HCT116 (cell line): ENCODE measurements around the gene SETD5. TPM values are rescaled to one million over a fixed set of nuclear protein-coding genes. Genes with fewer than 3 reads are reported as not detected.

Source experiments
- ATAC-seq: fragments of 200-7000 bp; cut with Tn5 transposase; 2 replicates; pipeline ENCODE4 v1.9.1; 2020; ENCODE audit warnings: mild to moderate bottlenecking, moderate library complexity
- BruUV-seq: library from RNA; stranded (reverse); fragments of 400-500 nt; replicated peaks from 2 replicates; lab custom pipeline; 2021; lab: Mats Ljungman, UMichigan
- CTCF ChIA-PET: fragments of 300-600 bp; sonication (Branson Sonifier 250); formaldehyde crosslinking; loops from one replicate; lab custom pipeline; 2021; ENCODE audit warnings: antibody characterized with exemption; lab: Charles Lee
- POLR2A ChIA-PET: fragments of 300-600, 350-600 bp; sonication (Branson Sonifier 250); formaldehyde crosslinking; loops from one replicate; lab custom pipeline; 2021; ENCODE audit warnings: antibody characterized with exemption; lab: Charles Lee
- RAD21 ChIA-PET, 2 experiments: fragments of 300-600 bp; sonication (Branson Sonifier 250); formaldehyde crosslinking; loops; one replicate each; lab custom pipeline; 2023; ENCODE audit warnings: low total read pairs in 2 of 2; ENCODE audit not compliant: uncharacterized antibody in 2 of 2, unreplicated experiment in 2 of 2, low non-redundant PET in 1 of 2; lab: Charles Lee
- DNase-seq: peaks from one replicate; pipeline ENCODE4 v3.0.0-alpha.2; 2010; ENCODE audit warnings: low read depth, low spot score
- H2AFZ ChIP-seq: fragments of 200-600 bp; shearing (Covaris generic), sonication (generic); 2 replicates; pipeline ENCODE4 v1.6.1; 2017; ENCODE audit warnings: low read depth, mixed run types, mixed read lengths, antibody characterized with exemption, low read length; ENCODE audit not compliant: poor library complexity, severe bottlenecking
- H3K27ac ChIP-seq: 2 replicates; pipeline ENCODE4 v1.5.1; 2012; ENCODE audit warnings: low read depth, low read length
- H3K27me3 ChIP-seq: fragments of 200-600 bp; sonication (generic); 2 replicates; pipeline ENCODE4 v1.6.1; 2016; ENCODE audit warnings: mixed run types, low read length, mixed read lengths; ENCODE audit not compliant: insufficient read depth
- H3K36me3 ChIP-seq, 2 experiments: fragments of 200-500 bp in 1 of 2; fragments of 200-600 bp in 1 of 2; sonication (Bioruptor generic) in 1 of 2; sonication (generic) in 1 of 2; 2 replicates each; pipeline versions ENCODE4 v1.5.1 to v1.6.1; 2014 to 2016; ENCODE audit warnings: low read length in 2 of 2, inconsistent platforms in 1 of 2, mixed read lengths in 1 of 2, mixed run types in 1 of 2; ENCODE audit not compliant: insufficient read depth in 2 of 2, control insufficient read depth in 1 of 2
- H3K4me1 ChIP-seq, 2 experiments: fragments of 200-600 bp in 1 of 2; sonication (generic) in 1 of 2; 2 replicates each; pipeline versions ENCODE4 v1.5.1 to v1.6.1; 2012 to 2017; ENCODE audit warnings: low read length in 2 of 2, inconsistent platforms in 1 of 2, mild to moderate bottlenecking in 1 of 2, mixed read lengths in 1 of 2, mixed run types in 1 of 2, moderate library complexity in 1 of 2; ENCODE audit not compliant: insufficient read depth in 2 of 2, control insufficient read depth in 1 of 2
- H3K4me2 ChIP-seq: fragments of 200-600 bp; sonication (generic); 2 replicates; pipeline ENCODE4 v1.6.1; 2017; ENCODE audit warnings: mixed run types, low read length, mixed read lengths
- H3K4me3 ChIP-seq, 2 experiments: fragments of 200-600 bp in 1 of 2; sonication (generic) in 1 of 2; replicated peaks in 1 of 2; 2 replicates each; pipeline ENCODE4 v1.5.1; 2011 to 2016; ENCODE audit warnings: low read length in 2 of 2, control low read depth in 1 of 2, low read depth in 1 of 2, mild to moderate bottlenecking in 1 of 2, mixed read lengths in 1 of 2, mixed run types in 1 of 2
- H3K79me2 ChIP-seq: fragments of 200-600 bp; sonication (generic); 2 replicates; pipeline ENCODE4 v1.6.1; 2017; ENCODE audit warnings: mild to moderate bottlenecking, mixed run types, low read length, moderate library complexity, mixed read lengths; ENCODE audit not compliant: insufficient read depth
- H3K9ac ChIP-seq: fragments of 200-600 bp; sonication (generic); 2 replicates; pipeline ENCODE4 v1.6.1; 2016; ENCODE audit warnings: low read length, mixed read lengths
- H3K9me2 ChIP-seq: fragments of 200-600 bp; sonication (generic), shearing (Covaris generic); 2 replicates; pipeline ENCODE4 v1.6.1; 2017; ENCODE audit warnings: mixed run types, mild to moderate bottlenecking, moderate library complexity; ENCODE audit not compliant: insufficient read depth
- H3K9me3 ChIP-seq, 2 experiments: fragments of 200-500 bp in 1 of 2; fragments of 200-600 bp in 1 of 2; sonication (Bioruptor generic) in 1 of 2; sonication (generic) in 1 of 2; 2 replicates each; pipeline ENCODE4 v1.6.1; 2014 to 2017; ENCODE audit warnings: low read length in 2 of 2, mixed read lengths in 2 of 2, inconsistent platforms in 1 of 2, low read depth in 1 of 2, mild to moderate bottlenecking in 1 of 2, mixed run types in 1 of 2, moderate library complexity in 1 of 2; ENCODE audit not compliant: control insufficient read depth in 1 of 2, insufficient read depth in 1 of 2
- H4K20me1 ChIP-seq: fragments of 200-600 bp; sonication (generic), shearing (Covaris generic); 2 replicates; pipeline ENCODE4 v1.6.1; 2017; ENCODE audit warnings: mixed run types, mild to moderate bottlenecking, moderate library complexity; ENCODE audit not compliant: insufficient read depth
- ATF3 ChIP-seq: IDR thresholded peaks from 2 replicates; pipeline ENCODE4 v1.6.1; 2012
- MAX ChIP-seq: IDR thresholded peaks from 2 replicates; pipeline ENCODE4 v1.6.1; 2012
- RAD21 ChIP-seq: IDR thresholded peaks from 2 replicates; pipeline ENCODE4 v1.6.1; 2012; ENCODE audit warnings: low read depth, mild to moderate bottlenecking
- SIN3A ChIP-seq: IDR thresholded peaks from 2 replicates; pipeline ENCODE4 v1.6.1; 2012; ENCODE audit warnings: low read depth
- SRF ChIP-seq: IDR thresholded peaks from 2 replicates; pipeline ENCODE4 v1.6.1; 2012; ENCODE audit warnings: low read depth
- TCF7L2 ChIP-seq: IDR thresholded peaks from 2 replicates; pipeline ENCODE4 v1.7.0; 2011; ENCODE audit warnings: borderline replicate concordance, inconsistent platforms; ENCODE audit not compliant: insufficient read depth, insufficient read length; ENCODE audit errors: extremely low read depth
- YY1 ChIP-seq: IDR thresholded peaks from 2 replicates; pipeline ENCODE4 v1.6.1; 2011; ENCODE audit warnings: low read length, low read depth, moderate library complexity, mild to moderate bottlenecking; ENCODE audit not compliant: insufficient replicate concordance; ENCODE audit errors: extremely low read depth
- ZBTB33 ChIP-seq: IDR thresholded peaks from 2 replicates; pipeline ENCODE4 v1.6.1; 2011; ENCODE audit warnings: mild to moderate bottlenecking, low read length, moderate library complexity; ENCODE audit not compliant: insufficient replicate concordance; ENCODE audit errors: extremely low read depth
- intact Hi-C: fragments of 100-400 bp; cut with micrococcal nuclease; formaldehyde crosslinking; loops from 2 replicates; pipeline ENCODE4 v1.10.0; 2022
- total RNA-seq: library from RNA; stranded (reverse); gene quantifications from one replicate; pipeline ENCODE4 v1.2.1, GENCODE V29; 2021; ENCODE audit not compliant: unreplicated experiment

Gene SETD5
- total RNA-seq, 1 experiment from 2014 or later, result 141 TPM

GRCh38 chr3:9400616-9401015 lies 3.2 kb downstream of the SETD5 start:
- ChIA-PET RAD21 (no interaction called here), CTCF (no interaction called here)
- H3K27me3 ChIP-seq, result no peaks in the 10 kb centered on the region
- H3K79me2 ChIP-seq, result peaks cover 87% of the 10 kb centered on the region
- no peaks in the 10 kb centered on the region; a peak in 2 of 4 replicates for H3K36me3 ChIP-seq
- TF ChIP-seq ZBTB33 (no peak), RAD21 (no peak), SIN3A (no peak), SRF (no peak), ATF3 (no peak), TCF7L2 (no peak), MAX (no peak), YY1 (no peak)
- TF ChIP-seq, all 23 proteins: peak for 0
- ATAC-seq, result no peak
- Histone ChIP-seq H3K4me3 (no peak overlapping the region), H3K9me2 (no peaks in the 10 kb centered on the region), H3K9ac (peak overlapping the region; percentile 9; the same call in 1 of the 2 replicates), H3K4me2 (peak overlapping the region; percentile 94; the same call in 1 of the 2 replicates), H3K9me3 (no peaks in the 10 kb centered on the region), H3K4me1 (peaks cover 53 to 60% of the 10 kb centered on the region in 2 experiments), H3K27ac (no peak overlapping the region), H4K20me1 (peaks cover 59% of the 10 kb centered on the region), H2AFZ (no peak overlapping the region)
- POLR2A ChIA-PET, result no interaction called here
- DNase-seq, result no peak
- intact Hi-C loops, result no loop called here
- no TSS peak for BruUV-seq
